ENCODE measurements around the gene SNCB.
"Not testable (repeated sequence)": the region's sequence is repeated elsewhere in the genome, so short reads cannot be mapped to it uniquely, and the experiment has no call there.

SNCB gene

GRCh38 chr5:176599749-176600430, 30.4 kb downstream of the SNCB start:
- not testable (repeated sequence) for DNase-seq (ENCODE audit: low read depth in 2 of 2)

- DNase-seq (ENCODE audit: low read depth in 2 of 2): no peak
Observed at GRCh38 chr5:176597417-176598389, 32.6 kb downstream of the SNCB start.

GRCh38 chr5:176596689-176597416, 33.5 kb downstream of the SNCB start:
- peak; percentile 47 to 49 for DNase-seq (ENCODE audit: low read depth in 2 of 2)

GRCh38 chr5:176596069-176596644, 34.2 kb downstream of the SNCB start:
- DNase-seq (ENCODE audit: low read depth in 2 of 2): no peak

GRCh38 chr5:176595386-176595943, 34.9 kb downstream of the SNCB start:
- DNase-seq (ENCODE audit: low read depth in 2 of 2): no peak

GRCh38 chr5:176594554-176594953, 35.8 kb downstream of the SNCB start:
- no peak for DNase-seq (ENCODE audit: low read depth in 2 of 2)

- no peak for DNase-seq (ENCODE audit: low read depth in 2 of 2)
Observed at GRCh38 chr5:176593273-176593869, 37.0 kb downstream of the SNCB start.

GRCh38 chr5:176592573-176592972, 37.8 kb downstream of the SNCB start:
- no peak for DNase-seq (ENCODE audit: low read depth in 2 of 2)

GRCh38 chr5:176591667-176592066, 38.7 kb downstream of the SNCB start:
- not testable (repeated sequence) for DNase-seq (ENCODE audit: low read depth in 2 of 2)

GRCh38 chr5:176590035-176590717, 40.2 kb downstream of the SNCB start:
- DNase-seq (ENCODE audit: low read depth in 2 of 2): no peak

GRCh38 chr5:176589039-176589769, 41.1 kb downstream of the SNCB start:
- DNase-seq (ENCODE audit: low read depth in 2 of 2): no peak

- no peak for DNase-seq (ENCODE audit: low read depth in 2 of 2)
Observed at GRCh38 chr5:176588297-176588696, 42.0 kb downstream of the SNCB start.

GRCh38 chr5:176587398-176587797, 42.9 kb downstream of the SNCB start:
- no peak for DNase-seq (ENCODE audit: low read depth in 2 of 2)

- DNase-seq (ENCODE audit: low read depth in 2 of 2): no peak
Observed at GRCh38 chr5:176583076-176583475, 47.3 kb downstream of the SNCB start.

- DNase-seq (ENCODE audit: low read depth in 2 of 2): no peak
Observed at GRCh38 chr5:176581361-176581760, 49.0 kb downstream of the SNCB start.

- DNase-seq (ENCODE audit: low read depth in 2 of 2): no peak
Observed at GRCh38 chr5:176579323-176579722, 51.0 kb downstream of the SNCB start.

- no peak for DNase-seq (ENCODE audit: low read depth in 2 of 2)
Observed at GRCh38 chr5:176578391-176578808, 51.9 kb downstream of the SNCB start.

- DNase-seq (ENCODE audit: low read depth in 2 of 2): no peak
Observed at GRCh38 chr5:176577312-176578176, 52.8 kb downstream of the SNCB start.

Data from stimulated activated CD8-positive, alpha-beta memory T cell treated with anti-CD3 and anti-CD28 coated beads, Interleukin-15, amount 100 ng/mL, for 48 hours (primary cell).